CD4-positive, alpha-beta T cell treated with Interferon gamma for 1 hour (primary cell): Measurements from ENCODE around the gene ABCA13.

ENCODE experiments used
- DNase-seq: peaks from one replicate; pipeline ENCODE4 v3.0.0-alpha.2; 2020

The ABCA13 gene

DNA sequence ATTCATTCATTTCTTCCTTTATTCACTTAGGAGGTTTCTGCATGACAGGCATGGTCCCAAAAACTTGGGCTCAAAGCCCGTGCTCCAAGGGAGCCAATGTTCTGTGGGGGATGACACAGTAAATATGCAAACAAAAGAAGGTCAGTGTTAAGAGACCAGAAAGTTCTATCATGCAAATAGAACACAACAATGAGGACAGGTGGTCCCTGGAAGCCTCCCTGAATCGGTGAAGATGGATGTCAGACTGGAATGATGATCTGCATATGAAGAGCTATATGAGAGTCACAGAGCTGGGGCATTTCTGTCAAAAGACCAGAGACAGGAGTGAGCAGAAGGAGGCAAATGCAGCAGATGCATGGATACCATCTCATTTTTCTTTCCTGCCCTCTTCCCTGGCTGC is 129.0 kb downstream of the ABCA13 start:
- DNase-seq: no peak

DNA sequence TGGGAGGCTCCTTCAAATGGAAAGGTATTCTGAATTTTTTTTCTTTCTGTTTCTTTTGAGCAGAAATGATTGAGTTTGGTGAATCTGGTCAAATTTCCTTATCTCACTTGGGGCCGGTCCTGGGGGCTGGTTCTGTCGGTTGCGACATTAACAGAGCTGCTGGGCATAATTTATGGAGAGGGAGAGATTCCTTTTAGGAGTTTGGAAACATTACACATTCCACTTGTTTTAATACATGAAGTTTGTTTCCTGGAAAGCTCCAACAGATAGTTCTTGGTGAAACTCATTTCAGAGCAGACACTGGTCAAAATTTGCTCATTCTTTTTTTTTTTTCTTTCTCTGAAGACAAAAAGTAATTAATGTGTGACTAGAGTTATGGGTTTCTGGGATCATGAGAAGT is 129.9 kb downstream of the ABCA13 start:
- DNase-seq: no peak

DNA sequence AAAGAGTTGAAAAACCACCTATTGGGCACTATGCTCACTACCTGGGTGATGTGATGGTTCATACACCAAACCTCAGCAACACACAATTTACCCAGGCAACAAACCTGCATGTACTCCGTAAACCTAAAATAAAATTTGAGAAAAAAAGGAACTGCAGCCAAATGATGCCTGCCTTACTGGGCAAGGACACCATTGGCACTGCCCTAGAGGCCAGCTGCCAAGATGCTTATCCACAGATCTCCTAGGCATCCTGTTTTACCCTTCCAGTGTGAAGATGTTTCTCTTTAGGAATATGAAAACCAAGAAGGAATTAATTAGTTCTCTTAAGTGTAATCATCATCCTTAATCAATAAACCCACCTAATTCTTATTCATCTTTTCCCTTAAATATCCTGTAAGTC is 133.4 kb downstream of the ABCA13 start:
- no peak for DNase-seq

DNA sequence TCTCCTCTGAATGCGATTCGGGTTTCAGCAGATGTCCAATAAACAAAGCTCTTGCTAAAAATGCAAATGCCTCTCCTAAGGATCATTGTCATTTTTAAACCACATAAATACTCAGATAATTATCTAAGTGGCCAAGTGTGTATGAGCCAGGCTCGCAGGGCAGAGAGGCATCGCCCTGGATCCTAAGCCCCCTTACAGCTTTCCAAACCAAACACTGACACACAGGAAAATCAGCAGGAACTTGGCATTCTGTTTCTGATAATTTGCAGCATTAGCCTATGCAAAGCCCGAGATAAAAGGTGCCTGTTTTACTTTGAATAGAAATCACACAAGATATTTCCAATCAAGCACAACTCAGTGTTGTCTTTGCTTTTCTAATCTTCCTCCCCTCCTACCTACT is 134.4 kb downstream of the ABCA13 start:
- no peak for DNase-seq

DNA sequence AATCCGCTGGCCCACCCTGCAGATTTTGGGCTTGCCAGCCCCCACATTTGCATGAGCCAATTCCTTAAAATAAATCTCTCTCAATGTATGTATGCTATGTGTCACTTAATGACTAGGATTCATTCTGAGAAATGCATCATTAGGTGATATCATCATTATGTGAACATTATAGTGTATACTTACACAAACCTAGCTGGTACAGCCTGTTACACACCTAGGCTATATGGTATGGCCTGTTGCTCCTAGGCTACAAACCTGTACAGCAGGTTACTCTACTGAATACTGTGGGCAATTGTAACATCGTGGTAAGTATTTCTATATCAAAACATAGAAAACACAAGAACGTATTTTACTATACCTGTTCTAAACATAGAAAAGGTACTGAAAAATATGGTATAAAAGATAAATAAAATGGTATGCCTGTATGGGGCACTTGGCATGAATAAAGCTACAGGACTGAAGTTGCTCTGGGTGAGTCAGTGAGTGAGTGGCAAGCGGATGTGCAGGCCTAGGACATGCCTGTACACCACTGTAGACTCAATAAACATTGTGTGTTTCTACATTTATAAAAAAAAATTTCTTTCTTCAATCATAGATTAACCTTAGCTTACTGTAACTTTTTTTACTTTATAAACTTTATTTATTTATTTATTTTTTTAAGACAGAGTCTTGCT is 135.9 kb downstream of the ABCA13 start:
- no peak for DNase-seq

DNA sequence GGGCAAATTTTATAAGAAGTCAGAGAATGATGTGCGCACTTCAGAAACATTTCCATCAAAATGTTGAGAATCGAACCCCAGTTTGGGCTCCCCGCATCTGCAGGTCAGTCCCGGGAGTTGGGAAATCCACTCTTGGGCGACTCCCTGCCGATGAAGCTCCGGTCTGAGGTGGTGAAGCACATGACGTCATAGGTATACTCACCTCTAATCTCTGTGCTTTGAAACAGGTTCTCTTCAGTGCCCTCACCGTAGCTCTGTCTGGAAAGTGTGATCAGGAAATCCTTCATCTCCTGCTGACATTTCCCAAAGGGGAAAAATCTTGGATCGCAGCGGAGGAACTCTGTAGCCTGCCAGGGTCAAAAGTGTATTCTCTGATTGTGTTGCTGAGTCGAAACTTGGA is 138.5 kb downstream of the ABCA13 start:
- DNase-seq: no peak

DNA sequence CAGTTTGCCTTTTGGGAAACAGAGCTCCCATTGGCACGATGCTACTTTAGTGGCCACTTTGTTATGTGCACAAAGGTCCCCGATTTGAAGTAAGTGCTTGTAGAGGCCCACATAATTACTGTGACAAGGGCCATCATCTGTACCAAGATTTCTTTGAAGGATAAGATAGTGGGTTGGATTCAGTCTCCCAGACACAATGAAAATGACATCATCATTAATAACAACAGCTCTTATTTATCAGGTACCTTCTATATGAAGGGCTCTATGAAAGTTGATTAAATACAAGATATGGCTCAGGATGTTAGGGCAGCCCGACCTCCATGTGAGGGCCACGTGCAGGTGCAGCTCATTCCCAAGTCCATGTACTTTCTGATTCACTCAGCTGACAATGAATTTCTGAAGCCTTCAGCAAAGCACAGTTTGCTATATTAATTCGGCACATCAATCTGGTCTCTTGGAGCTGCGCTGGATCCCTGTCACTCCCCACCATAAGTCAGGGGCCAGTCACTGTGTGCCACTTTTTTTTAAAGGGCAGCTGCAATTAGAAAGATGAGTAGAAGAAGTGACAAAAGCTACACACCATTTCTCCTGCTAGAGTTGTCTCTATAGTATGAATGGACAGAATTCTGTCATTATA is 140.3 kb downstream of the ABCA13 start:
- no peak for DNase-seq

DNA sequence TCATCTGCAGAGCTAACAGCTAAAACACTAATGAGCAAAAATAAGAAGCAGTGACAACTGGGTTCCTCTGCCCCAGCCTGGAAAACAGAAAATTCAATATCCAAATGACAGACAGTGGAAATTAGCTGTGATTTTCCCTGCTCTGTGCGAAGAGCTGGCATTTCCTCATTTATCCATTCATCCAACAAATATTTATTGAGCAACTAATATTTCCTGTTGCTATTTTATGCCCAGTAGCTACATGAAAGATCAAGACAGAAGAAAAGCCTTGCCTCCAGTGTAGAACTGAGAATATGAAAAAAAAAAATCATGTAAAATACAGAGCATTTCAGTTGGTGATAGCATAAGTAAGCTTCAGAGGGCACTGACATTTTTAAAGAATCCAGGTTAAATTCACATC is 140.9 kb downstream of the ABCA13 start:
- DNase-seq: no peak

DNA sequence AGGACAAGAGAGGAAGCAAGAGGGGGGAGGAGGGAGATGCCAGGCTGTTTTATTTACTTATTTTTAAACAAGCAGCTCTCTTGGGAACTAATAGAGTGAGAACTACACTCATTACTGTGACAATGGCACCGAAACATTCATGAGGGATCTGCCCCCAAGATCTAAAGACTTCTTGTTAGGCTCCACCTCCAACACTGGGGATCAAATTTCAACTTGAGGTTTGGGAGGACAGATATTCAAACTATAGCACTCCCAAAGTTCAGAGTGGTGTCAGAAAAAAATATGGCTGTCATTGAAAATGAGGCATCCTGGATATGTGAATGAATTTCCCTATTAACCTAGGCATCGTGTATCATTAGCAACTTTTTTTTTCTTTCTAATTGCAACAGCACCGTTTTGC is 145.5 kb downstream of the ABCA13 start:
- DNase-seq: no peak

DNA sequence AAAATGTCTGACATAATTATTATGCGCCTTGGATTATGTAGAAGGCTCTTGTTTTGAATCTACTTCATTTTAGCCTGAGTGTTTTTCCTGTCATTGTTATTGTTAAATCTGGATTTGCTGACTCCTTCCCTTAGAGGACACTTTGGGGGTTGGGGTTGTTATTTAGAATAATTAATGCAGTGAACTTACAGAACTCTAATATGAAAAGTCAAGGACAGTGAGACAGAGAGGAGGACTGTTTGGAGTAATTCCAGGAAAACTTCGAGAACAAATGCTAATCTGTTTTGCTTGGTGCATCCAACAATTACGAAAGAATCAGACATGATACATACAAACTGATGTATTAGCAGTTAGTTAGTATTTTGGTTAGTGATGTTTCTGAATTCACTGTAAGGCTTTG is 146.1 kb downstream of the ABCA13 start:
- DNase-seq: no peak

DNA sequence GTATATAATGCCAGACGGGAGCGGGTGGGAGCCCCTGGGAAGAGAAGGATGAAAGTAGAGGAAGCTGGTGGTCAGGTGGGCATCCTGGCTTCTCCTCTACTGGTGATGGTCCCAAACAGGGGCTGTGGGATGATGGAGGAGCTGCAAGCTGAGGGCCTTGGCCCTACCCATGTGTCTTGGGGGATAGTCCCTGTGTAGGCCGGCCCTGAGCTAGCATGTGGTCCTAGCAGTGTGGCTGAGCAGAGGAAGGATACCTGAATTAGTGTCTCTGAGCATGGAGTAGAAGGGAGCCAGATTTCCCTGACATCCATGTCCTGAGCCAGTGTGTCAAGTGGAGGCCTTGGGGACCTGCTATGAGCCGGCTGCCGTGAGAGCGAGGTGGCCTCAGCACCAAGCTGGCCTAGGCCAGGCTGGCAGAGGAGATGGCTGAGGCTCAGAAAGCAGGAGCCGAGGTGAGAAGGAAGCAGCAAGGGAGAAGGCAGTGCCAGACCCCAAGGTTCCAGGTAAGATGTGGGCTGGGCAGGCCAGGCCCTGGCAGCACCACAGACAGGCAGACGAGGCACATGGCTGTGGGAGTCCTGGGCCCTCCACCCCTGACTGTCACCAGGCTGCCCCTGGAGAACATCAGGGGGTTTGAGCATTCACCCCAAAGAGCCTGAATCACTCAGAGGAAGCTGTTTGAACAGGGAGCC is 150.2 kb downstream of the ABCA13 start:
- DNase-seq: no peak

DNA sequence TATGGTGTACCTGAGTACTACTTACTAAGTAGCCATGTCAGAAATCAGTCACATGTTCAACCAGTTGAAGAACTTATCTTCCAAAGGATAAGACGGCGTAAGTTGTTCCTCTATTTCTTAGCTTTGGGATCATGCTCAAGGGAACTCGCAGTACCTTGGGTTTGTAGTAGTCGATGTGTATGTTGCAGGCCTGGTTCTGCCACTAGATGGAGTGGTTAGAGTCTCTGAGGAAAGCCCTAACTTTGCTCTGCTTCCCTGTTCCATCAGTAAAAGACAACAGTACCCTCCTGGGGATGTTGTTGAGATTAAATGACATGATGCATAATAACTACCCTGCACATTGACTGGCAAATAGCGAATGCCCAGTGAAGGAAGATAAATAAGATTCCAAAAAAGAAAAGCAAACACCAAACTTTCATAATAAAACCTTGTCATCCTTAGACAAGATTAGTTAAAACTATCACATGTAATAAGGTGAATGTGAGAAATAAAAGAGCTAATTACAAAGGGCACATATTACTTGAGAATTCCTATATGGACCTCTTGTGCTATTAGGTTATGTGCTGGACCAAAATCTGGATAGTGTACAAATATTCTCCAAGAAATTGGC is 165.9 kb downstream of the ABCA13 start:
- DNase-seq: no peak

DNA sequence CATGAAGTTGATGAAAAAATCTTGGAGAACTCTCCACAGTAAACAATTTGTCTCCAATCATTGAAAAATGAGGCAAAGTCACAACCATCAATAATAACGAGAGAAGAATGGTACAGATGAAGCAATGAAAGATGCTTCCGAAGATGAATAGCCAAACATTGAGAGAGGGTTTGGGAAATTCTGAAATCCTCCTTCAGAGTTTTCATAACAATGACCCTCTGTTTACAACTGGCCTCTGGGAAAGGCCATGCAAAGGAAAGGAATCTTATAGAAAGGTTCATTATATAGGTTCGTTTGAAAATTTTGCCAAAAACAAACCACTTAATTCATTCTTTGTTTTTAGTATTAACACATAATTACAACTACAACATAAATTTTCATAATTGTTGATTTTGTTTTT is 166.5 kb downstream of the ABCA13 start:
- no peak for DNase-seq

DNA sequence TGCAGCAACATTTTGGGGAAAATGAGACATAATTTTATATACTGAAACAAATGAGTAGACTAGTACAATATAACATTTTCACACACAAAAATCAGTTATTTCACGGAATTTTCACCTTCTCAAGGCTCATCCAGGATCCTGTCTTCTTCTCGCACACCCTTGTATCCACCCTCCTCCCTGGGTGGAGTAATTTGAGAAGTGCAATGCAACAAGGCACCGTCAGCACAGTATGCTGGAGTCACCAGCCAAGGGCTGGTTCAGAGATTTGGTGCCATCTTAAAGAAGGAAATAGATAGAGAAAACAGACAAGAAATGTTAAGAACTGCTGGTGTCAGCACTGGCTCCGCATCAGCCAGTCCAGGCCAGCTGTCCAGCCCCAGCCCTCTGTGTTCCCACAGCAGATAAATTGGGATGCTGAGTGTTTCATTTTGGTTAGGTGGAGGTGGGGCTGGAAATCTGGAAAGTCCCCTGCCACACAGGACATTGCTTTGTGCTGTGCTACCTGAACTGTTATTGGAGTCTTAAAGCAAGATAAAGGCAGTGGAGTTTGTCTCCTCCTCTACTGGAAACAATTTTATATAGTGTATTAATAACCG is 176.1 kb downstream of the ABCA13 start:
- DNase-seq: no peak

DNA sequence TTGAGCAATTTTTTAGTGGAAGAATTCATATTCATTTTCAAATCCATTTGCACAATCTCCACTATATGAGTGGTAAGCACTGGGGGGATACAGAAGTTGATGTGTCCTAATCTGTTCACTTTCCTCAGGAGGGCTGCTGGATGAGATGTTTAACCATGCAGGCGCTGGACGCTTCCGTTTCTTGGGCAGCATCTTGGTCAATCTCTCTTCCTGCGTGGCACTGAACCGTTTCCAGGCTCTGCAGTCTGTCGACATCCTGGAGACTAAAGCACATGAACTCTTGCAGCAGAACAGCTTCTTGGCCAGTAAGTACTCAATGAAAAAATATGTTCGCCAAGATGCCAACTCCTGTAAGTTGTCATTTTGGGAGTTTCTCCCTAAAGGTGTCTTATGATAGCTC is 179.3 kb downstream of the ABCA13 start:
- DNase-seq: no peak

DNA sequence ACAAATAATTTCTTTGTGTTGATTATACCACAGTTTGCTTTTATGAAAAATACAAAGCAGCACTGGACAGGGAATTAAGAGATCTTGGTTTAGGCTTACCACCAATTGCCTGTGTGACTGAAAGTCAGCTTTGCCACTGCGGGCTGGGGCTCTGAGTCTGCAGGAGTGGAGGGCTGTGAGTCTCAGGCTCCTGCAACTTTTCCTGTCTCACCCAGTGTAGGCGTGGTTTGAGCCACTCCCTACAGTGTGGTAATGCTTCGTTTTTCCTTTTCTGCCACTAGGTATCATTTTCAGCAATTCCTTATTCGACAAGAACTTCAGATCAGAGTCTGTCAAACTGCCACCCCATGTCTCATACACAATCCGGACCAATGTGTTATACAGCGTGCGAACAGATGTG is 180.6 kb downstream of the ABCA13 start:
- no peak for DNase-seq

DNA sequence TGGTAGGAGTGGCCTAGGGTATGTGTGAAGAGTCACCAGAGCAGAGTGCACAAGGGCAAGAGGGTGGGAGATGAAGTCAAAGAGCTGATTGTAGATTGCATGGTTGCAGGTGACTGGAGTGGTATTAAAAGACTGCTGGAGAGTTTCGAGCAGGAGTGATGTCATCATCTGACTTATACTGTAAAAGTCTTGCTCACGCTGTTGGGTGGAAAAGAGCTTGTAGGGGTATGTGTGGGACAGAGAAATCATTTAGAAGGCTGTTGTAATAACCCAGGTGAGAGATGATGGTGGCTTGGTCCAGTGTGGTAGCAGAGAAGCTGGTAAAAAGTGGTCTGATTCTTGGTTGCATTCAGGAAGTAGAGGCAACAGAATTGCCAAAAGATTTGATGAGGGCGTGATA is 184.1 kb downstream of the ABCA13 start:
- no peak for DNase-seq

DNA sequence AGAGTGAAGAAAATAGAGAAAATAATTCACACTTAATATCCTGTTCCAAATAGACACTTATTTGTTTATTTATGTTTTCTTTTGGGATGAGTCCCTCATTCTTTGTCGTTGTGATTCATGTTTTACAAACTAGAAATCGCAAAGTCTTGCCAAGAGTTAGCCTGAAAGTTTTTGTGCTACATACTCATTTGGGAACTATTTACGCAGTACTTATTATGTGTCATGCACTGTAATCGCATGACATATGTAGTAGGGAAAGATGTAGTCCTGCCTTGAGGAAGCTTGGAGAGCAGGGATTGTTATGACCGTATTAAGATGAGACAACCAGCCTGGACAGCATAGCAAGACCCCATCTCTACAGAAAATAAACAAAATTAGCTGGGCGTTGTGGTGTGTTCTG is 189.3 kb downstream of the ABCA13 start:
- DNase-seq: no peak

DNA sequence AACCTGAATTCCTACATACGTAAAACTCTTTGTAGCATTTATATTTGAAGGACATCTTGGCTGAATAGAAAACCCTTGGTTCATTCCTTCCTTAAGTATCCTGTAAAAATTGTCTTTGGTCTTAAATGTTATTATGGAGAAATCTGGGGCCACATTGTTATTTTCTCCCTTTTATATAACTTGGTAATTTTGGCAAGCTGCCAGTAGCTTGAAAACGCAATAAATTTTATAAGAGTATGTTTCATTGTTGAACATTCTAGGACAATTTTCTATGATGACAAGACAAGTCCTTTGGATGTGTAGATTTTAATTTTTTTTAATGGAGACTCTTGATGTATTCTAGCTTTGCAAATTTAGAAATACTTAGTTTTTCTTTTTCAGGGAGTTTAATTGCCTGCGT is 191.9 kb downstream of the ABCA13 start:
- no peak for DNase-seq

DNA sequence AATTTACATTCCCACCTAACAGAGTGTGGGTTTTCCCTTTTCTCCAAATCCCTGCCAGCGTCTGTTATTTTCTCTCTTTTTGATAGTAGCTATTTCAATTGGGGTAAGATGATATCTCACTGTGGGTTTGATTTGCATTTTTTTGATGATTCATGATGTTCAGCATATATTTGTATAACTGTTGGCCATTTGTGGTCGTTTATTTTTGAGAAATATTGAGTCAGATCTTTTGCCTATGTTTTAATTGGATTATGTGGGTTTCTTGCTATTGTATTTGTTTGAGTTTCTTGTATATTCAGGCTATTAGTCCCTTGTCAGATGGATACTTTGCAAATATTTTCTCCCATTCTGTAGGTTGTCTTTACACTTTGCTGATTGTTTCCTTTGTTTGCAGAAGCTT is 193.8 kb downstream of the ABCA13 start:
- no peak for DNase-seq

DNA sequence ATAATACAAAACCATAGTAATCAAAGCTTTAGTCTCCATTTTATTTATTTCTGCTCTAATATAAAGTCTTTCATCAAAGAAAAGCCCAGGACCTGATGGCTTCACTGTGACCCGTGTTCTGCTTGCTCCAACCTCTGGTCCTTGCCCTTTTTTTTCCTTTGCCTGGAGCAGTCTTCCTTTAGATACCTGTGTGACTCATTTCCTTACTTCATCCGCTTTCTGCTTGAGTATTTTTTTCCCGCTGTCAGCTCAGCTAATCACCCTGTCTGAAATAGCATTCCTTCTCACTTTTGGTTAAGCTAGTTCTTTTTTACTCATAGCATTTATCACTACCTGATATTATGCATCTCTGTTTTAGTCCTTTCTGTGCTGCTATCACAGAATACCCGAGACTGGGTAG is 194.8 kb downstream of the ABCA13 start:
- DNase-seq: no peak

DNA sequence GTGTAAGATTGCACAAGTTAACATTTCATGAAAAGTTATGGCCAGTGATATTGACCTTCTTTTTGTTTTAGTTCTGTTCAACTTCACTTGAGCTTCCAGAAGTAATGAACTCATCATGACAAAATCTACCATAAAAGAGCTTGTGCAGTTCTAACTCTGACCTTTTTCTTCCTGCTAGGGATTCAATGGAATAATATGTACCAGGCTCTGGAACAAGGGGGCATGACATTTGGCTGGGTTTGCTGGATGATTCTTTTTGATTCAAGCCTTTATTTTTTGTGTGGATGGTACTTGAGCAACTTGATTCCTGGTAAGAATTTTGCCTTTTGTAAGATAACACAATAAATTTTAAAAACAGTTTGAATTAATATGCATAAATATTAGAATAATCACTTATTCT is 205.0 kb downstream of the ABCA13 start:
- no peak for DNase-seq

DNA sequence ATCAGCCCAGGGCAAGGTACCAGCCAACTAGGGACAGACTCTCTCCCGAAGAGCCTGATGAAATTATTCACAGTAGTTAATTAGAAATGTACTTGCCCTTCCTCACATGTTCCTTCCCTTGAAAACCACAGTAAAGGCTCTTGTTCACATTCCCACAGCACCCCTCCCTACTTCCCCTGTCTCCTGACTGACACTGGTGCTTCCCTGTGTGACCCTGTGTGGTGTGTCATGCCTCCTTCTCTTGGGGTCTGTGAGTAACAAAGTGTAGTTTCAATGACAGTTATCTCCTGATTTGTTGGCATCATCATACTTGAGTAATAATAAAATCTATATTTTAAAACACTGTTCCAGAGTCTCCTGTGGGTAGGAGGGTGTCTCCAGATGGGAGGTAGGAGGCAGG is 209.7 kb downstream of the ABCA13 start:
- no peak for DNase-seq

DNA sequence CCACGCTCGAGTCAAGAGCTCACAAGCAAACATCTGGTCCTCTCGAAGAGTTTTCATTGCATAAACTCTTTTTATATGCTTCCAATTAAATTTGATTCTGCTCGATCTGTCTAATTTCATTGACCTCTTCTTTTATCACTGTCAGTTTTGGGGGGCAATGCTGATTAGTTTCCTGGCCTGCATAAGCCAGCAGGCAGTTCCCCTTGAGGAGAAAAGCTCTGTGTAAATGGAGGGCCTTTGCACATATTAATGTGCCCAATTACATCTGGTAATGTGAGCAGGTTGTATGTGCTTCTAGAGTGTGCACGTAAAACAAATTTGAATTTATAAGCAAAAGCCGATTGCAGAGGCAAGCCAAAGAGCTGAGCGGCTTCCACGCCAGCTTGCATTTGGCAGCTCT is 210.3 kb downstream of the ABCA13 start:
- no peak for DNase-seq
